Myocyte (in vitro differentiated cells): ENCODE results near the gene DEXI. TPM values are rescaled to one million over a fixed set of nuclear protein-coding genes. Genes with fewer than 3 reads are reported as not detected.
"Not testable (repeated sequence)": the region's sequence is repeated elsewhere in the genome, so short reads cannot be mapped to it uniquely, and the experiment has no call there.

Experiments used
- DNase-seq: peaks from one replicate; pipeline ENCODE4 v3.0.0-alpha.2; 2012; ENCODE audit warnings: low read depth
- total RNA-seq: library from RNA; depleted of rRNA; stranded (reverse); fragments of >200 nt; gene quantifications from 2 replicates; pipeline ENCODE4 v1.2.3, GENCODE V29; 2014

DEXI gene
- total RNA-seq, 1 donor from 2014 or later = 63.8 TPM

- no peak for DNase-seq
Measured at GRCh38 chr16:10969615-10970014, 27.3 kb upstream of the DEXI start.

DNA sequence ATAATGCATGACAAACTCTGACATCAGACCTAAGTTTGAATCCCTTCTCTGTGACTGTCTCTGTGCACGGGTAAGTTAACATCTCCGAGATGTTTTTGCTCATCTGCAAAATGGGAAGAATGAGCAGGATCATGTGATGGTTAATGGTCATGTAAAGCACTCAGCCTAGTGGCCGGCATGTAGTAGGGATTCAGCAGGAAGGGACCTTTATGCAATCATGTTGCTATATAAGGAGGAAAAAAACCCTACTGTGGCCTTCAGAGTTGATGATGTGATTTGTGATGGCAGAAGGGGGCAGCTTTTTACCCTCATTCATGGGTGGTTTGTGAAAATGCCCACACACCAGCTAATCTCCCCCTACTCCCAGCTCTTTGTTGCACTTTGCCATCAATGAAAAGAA lies 26.2 kb upstream of the DEXI start:
- DNase-seq = no peak

DNA sequence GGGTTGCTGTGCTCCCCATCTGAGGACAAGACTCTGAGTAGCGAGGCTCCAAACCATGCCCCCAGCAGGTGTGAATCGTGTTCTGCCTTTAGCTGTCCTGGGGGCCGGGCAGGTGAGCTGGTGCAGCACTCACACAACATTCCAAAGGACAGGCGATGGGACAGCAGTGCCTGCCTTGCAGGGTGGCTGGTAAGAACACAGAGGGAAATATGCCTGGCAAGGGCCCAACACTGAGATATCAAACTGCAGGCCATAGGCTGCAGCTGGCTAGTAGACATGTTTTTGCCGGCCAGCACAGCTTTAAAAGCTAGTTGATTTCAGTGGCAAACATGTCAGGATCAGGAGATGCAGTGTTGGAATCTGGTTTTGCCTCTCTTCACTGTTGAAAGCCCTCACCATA lies 25.7 kb upstream of the DEXI start:
- DNase-seq = no peak

DNA sequence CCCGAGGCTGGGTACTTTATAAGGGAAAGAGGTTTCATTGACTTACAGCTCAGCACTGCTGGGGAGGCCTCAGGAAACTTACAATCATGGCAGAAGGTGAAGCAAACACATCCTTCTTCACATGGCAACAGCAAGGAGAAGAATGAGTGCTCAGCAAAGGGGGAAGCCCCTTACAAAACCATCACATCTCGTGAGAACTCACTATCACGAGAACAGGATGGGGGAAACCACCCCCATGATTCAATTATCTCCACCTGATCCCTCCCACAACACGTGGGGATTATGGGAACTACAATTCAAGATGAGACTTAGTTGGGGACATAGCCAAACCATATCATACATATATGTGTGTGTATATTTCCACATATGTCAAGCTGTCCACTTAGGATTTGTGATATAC lies 24.3 kb upstream of the DEXI start:
- not testable (repeated sequence) for DNase-seq

- DNase-seq = no peak
Measured at GRCh38 chr16:10966129-10966528, 23.9 kb upstream of the DEXI start.

DNA sequence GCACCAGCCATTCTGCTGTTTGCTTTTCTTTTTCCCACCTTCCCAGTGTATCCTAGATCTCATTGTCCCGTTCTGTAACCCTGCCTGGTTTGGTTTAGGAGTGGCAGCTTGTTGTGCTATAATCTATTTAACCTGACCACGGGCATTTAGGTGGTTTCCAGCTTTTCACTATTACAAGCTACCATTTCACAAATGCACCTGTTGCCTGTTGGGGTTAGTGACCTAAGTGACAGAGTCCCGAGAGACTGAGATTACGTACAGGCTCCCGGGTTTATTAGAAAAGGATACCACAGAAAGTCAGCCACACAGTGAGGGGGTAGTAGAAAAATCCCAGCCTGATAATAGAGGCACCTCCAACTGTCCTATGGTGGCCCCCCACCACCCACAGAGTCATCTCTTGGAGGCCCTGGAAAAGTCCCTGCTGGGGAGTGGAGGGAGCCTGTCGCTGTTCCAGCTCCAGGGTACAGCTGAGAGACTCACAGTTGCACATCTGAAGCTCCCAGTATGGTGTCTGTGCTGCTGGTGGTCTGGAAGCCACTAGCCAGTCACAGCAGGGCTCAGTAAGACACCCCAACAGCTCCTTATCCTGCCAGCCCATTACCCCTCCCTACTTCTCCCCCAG lies 23.3 kb upstream of the DEXI start:
- peak; percentile 95 for DNase-seq

DNA sequence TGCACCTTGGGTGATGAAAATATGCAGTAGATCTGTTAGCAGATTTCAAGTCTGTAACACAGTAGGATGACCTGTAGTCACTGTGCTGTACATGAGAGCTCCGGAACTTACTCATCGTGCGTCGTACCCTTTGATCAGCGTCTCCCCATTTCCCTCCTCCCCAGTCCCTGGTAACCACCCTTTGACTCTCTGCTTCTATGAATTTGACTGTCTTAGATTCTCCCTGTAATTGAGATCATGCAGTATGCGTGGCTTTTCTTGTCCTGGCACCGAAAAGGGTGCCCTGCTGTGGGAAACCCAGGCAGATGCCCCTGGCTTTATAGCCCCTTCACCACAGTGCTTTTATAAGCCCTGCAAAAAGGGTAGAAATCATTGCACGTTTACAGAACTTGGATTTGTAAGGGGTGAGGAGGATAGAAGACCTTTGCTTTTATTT lies 22.6 kb upstream of the DEXI start:
- DNase-seq = no peak

DNA sequence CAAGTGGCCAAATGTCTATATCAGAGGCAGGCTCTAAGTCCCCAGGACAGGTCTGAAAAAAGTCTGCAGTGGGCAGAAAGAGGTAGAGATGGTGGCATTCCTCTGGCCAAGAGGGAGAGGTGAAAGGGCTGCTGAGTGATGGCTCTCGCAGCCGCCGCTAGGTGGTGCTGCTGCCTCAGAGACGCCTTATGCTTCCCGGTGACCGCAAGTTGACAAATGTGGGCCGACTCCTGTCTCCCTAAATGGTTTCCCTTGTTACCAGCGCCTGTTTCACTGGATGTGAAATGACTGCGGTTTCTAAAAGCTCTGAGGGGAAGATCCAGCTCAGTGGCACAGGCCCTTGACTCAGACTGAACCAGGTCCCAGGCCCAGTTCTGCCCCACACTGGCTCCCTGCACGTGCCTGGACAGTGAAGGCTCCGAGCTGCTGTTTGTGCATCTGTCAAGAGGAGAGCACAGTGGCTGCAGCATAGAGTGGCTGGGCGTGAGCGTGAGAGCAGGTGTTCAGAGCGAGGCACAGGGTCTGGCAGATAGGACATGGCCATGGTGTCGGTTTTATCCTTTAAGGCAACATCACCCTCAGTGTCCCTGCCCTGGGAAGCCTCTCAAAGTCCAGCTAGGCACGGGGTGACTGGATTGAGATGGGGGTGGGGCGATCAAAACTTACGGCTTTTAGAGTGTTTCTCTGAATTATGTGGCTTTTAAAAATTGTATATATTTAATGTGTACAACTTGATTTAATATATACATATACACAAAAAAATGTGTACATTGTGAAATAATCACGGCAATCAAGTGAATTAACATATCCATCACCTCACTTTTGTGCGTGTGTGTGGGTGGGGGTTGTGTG lies 22.0 kb upstream of the DEXI start:
- peak; percentile 97 for DNase-seq

GRCh38 chr16:10961231-10961630 lies 19.0 kb upstream of the DEXI start:
- peak; percentile 85 for DNase-seq

GRCh38 chr16:10959161-10959560 lies 16.9 kb upstream of the DEXI start:
- DNase-seq = no peak

GRCh38 chr16:10957771-10958482 lies 15.7 kb upstream of the DEXI start:
- no peak for DNase-seq

GRCh38 chr16:10954903-10955302 lies 12.6 kb upstream of the DEXI start:
- DNase-seq = no peak

DNA sequence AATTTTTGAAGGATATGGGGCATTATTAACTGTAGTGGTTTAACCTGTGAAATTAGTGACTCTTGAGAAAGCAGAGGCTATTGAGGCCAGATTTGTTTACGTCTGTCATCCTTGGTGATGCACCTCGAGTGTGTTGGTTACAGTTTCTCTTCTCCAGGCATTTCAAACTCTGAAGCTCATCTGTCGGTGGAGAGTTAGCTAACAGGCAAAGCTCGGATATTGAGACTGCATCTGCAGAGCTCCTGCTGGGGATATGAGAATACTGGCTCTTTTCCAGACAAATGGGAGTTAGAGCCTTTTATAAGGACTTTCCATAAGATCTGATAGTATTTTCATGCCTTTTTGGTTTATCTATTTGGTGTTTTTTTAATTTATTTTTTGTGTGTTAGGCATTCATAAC lies 8.8 kb upstream of the DEXI start:
- DNase-seq = no peak

- no peak for DNase-seq
Measured at GRCh38 chr16:10950393-10950792, 8.1 kb upstream of the DEXI start.

GRCh38 chr16:10949424-10949970 lies 7.2 kb upstream of the DEXI start:
- no peak for DNase-seq

DNA sequence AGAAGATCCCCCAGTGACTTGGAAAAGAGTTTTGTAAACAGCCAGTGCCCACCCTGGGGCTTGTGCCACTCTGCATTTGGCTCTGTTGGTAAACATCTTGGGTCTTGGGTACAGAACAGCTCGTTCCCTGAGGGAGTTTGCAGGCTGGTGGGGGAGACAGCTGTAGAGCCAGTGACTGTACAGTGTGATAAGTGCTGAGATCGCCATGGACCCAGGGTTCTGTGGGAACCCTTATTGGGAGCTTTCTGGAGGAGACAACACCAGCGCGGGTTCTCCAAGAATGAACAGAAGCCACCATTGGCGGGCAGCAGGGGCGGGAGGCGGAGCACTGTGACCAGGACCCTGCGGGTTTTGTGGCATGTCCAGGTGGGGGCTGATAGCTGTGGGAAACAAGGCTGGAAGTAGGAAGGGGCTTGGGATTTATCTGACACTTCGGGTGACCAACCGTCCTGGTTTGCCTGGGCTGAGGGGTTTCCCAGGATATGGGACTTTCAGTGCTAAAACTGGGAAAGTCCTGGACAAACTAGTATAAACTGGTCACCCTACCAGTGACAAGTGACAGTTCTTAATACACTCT lies 5.0 kb upstream of the DEXI start:
- DNase-seq = no peak

- DNase-seq = peak; percentile 51
Measured at GRCh38 chr16:10946308-10946707, 4.0 kb upstream of the DEXI start.

GRCh38 chr16:10945065-10945787 lies 3.0 kb upstream of the DEXI start:
- DNase-seq = no peak

DNA sequence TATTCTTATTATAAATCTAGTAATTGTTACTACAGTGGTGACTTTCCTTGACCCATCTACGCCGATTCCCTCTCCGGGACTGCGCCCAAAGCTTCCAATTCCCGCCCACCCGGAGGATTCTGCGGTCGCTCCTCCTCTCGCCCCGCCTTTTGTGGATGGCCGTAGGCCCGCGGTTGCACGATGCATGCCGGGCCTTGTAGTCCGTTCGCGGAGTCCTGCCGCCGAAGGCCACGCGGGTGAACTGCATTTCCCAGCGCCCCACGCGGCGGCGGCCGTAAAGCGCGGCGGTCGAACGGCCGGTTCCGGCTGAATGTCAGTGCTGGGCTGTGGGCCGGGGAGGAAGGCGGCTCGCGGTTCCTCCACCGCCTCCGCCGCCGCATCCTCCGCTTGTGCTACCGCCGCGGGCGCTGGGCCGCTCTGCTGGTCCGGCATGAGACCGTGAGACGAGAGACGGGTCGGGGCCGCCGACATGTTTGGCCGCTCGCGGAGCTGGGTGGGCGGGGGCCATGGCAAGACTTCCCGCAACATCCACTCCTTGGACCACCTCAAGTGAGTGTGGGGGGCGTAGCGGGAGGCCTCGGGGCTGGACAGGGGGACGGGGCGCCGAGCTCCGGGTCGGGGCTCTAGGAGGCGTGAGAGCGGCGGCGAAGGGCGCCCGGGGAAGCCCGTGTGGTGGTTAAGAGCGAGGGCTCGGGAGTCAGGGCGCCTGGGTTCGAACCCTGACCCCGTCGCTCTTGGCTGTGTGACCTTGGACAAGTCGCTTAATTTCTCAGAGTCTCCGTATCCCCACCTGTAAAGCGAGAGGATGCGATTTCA lies 2.2 kb upstream of the DEXI start, which contains the start of gene CLEC16A:
Gene CLEC16A, plus strand, starts transcription at position 316 of the 816 bp plus-strand sequence. Its CDS starts 154 bp downstream, at position 470.
- peak; percentile 97 for DNase-seq

GRCh38 chr16:10943064-10943353 lies 741 bp upstream of the DEXI start:
- DNase-seq = no peak
